ENCODE measurements around the gene SVEP1.

The SVEP1 gene

DNA sequence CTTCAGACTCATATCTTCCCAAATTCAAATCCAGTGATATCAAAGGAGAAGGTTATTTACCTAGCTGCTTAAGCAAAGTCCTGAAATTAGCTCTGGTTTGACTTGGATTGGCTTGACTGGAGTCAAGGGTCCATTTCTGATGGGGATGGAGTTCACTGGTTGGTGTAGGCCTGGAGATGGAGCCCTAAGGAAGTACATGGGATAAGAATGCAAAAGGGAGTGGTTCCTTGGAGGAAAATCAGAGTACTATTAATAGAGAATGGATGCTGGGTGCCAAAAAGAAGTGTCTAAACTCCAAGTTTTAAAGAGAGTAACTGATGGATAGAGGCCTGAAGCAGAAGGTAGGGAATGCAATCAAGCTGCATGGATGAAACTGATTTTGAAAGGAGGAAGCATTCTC is 255.7 kb downstream of the SVEP1 start:
- H3K4me3 ChIP-seq (ENCODE audit: insufficient read depth, low read depth, low read length, poor library complexity, severe bottlenecking) = no peak overlapping the region
- H3K27me3 ChIP-seq (replicated peaks; ENCODE audit: control insufficient read depth, insufficient read depth, low read length, poor library complexity, severe bottlenecking) = peaks cover 4% of the 10 kb centered on the region
- no peaks in the 10 kb centered on the region for H3K4me1 ChIP-seq (ENCODE audit: control insufficient read depth, insufficient read depth, low read length, poor library complexity, severe bottlenecking)
- no peaks in the 10 kb centered on the region for H3K9me3 ChIP-seq (ENCODE audit: control insufficient read depth, low read length)
- no peak overlapping the region for H3K27ac ChIP-seq (ENCODE audit: insufficient read depth, low read length, poor library complexity, severe bottlenecking)
- no peaks in the 10 kb centered on the region for H3K36me3 ChIP-seq (ENCODE audit: control insufficient read depth, insufficient read depth, low read length)
- DNase-seq = no peak

DNA sequence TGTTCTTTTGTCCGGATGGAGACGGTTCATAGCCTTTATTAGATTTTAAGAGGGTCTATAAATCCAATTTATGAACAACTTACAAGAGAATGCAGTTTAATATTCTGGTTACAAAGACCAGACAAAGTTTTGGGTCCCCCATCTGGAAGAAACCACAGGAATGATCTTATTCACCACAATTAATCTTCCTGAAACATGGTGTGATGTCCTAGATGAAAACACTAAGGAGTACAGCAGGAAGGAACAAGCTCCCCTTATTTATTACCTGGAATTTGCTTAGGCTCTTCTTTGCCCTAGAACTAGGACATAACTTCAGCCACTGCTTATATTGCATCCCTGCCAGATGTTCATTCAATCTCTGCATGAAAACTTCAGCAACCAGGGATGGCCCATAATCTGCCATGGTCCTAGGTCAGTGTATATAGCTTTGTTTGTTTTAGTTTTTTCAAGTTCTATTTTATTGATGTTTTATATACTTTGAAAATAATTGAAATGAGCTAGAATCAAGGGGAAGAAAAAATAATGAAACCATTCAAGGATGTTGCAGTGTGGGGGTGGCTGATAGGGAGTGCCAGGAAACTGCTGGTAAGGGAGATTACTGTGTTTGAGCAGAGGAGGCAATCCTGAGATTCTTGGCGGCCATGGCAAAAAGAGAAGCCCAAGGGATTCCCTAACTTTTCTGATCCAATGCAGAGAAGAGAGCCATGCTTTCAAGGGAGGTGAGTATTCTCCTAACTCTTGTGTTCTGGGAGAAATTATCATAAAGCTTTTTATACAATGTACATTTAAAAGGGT is 258.7 kb downstream of the SVEP1 start:
- Histone ChIP-seq H3K4me1 (ENCODE audit: control insufficient read depth, insufficient read depth, low read length, poor library complexity, severe bottlenecking) (no peaks in the 10 kb centered on the region), H3K9me3 (ENCODE audit: control insufficient read depth, low read length) (no peaks in the 10 kb centered on the region), H3K27me3 (replicated peaks; ENCODE audit: control insufficient read depth, insufficient read depth, low read length, poor library complexity, severe bottlenecking) (peaks cover 4% of the 10 kb centered on the region), H3K27ac (ENCODE audit: insufficient read depth, low read length, poor library complexity, severe bottlenecking) (no peak overlapping the region), H3K36me3 (ENCODE audit: control insufficient read depth, insufficient read depth, low read length) (no peaks in the 10 kb centered on the region), H3K4me3 (ENCODE audit: insufficient read depth, low read depth, low read length, poor library complexity, severe bottlenecking) (no peak overlapping the region)
- DNase-seq = no peak

- no peaks in the 10 kb centered on the region for H3K36me3 ChIP-seq (ENCODE audit: control insufficient read depth, insufficient read depth, low read length)
- peaks cover 4% of the 10 kb centered on the region for H3K27me3 ChIP-seq (replicated peaks; ENCODE audit: control insufficient read depth, insufficient read depth, low read length, poor library complexity, severe bottlenecking)
- H3K4me1 ChIP-seq (ENCODE audit: control insufficient read depth, insufficient read depth, low read length, poor library complexity, severe bottlenecking) = no peaks in the 10 kb centered on the region
- no peaks in the 10 kb centered on the region for H3K9me3 ChIP-seq (ENCODE audit: control insufficient read depth, low read length)
- H3K27ac ChIP-seq (ENCODE audit: insufficient read depth, low read length, poor library complexity, severe bottlenecking) = no peak overlapping the region
- DNase-seq = no peak
- H3K4me3 ChIP-seq (ENCODE audit: insufficient read depth, low read depth, low read length, poor library complexity, severe bottlenecking) = no peak overlapping the region
Observed at GRCh38 chr9:110319781-110320492, 259.6 kb downstream of the SVEP1 start.

DNA sequence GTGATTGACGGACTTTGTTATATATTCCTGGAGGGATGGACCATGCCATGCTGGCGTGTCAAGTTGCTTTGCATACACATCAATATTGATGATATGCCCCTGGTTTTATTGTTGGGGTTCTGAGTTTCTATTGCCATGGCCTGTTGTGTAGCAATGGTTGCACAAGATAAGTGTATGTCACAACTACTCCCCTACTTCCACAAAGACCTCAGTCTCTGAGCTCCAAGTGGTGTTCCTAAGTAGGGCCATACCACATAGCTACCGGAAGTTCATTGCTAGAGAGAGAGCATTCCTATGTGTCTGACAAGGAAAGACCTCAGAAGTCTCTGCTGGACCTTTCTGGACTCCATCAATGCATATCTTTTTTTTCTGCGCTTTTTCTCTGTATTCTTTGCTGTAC is 261.6 kb downstream of the SVEP1 start:
- no peak overlapping the region for H3K4me3 ChIP-seq (ENCODE audit: insufficient read depth, low read depth, low read length, poor library complexity, severe bottlenecking)
- H3K9me3 ChIP-seq (ENCODE audit: control insufficient read depth, low read length) = no peaks in the 10 kb centered on the region
- no peaks in the 10 kb centered on the region for H3K36me3 ChIP-seq (ENCODE audit: control insufficient read depth, insufficient read depth, low read length)
- DNase-seq = no peak
- H3K4me1 ChIP-seq (ENCODE audit: control insufficient read depth, insufficient read depth, low read length, poor library complexity, severe bottlenecking) = no peaks in the 10 kb centered on the region
- peaks cover 4% of the 10 kb centered on the region for H3K27me3 ChIP-seq (replicated peaks; ENCODE audit: control insufficient read depth, insufficient read depth, low read length, poor library complexity, severe bottlenecking)
- no peak overlapping the region for H3K27ac ChIP-seq (ENCODE audit: insufficient read depth, low read length, poor library complexity, severe bottlenecking)

- no peak for DNase-seq
- Histone ChIP-seq H3K4me1 (ENCODE audit: control insufficient read depth, insufficient read depth, low read length, poor library complexity, severe bottlenecking) (no peaks in the 10 kb centered on the region), H3K4me3 (ENCODE audit: insufficient read depth, low read depth, low read length, poor library complexity, severe bottlenecking) (no peak overlapping the region), H3K27ac (ENCODE audit: insufficient read depth, low read length, poor library complexity, severe bottlenecking) (no peak overlapping the region), H3K27me3 (replicated peaks; ENCODE audit: control insufficient read depth, insufficient read depth, low read length, poor library complexity, severe bottlenecking) (peaks cover 3% of the 10 kb centered on the region), H3K36me3 (ENCODE audit: control insufficient read depth, insufficient read depth, low read length) (no peaks in the 10 kb centered on the region), H3K9me3 (ENCODE audit: control insufficient read depth, low read length) (no peaks in the 10 kb centered on the region)
Observed at GRCh38 chr9:110316261-110317075, 263.1 kb downstream of the SVEP1 start.

Data from effector memory CD4-positive, alpha-beta T cell (primary cell).